GM23248 (cell line): ENCODE data around the gene CCDC74B. TPM values are rescaled to one million over a fixed set of nuclear protein-coding genes. Genes with fewer than 3 reads are reported as not detected.

ENCODE experiments used
- DNase-seq: peaks from one replicate; pipeline ENCODE4 v3.0.0-alpha.2; 2015
- H2AFZ ChIP-seq: fragments of 200-600 bp; sonication (generic); 2 replicates; pipeline ENCODE4 v1.6.1; 2016; ENCODE audit warnings: antibody characterized with exemption
- H3F3A ChIP-seq: fragments of 200-600 bp; sonication (generic); 2 replicates; pipeline ENCODE4 v1.6.1; 2016; ENCODE audit warnings: mild to moderate bottlenecking, antibody characterized with exemption, mixed run types; ENCODE audit not compliant: insufficient read depth
- H3K27ac ChIP-seq: fragments of 200-600 bp; sonication (generic); 2 replicates; pipeline ENCODE4 v1.5.1; 2016; ENCODE audit warnings: mild to moderate bottlenecking
- H3K27me3 ChIP-seq: fragments of 200-600 bp; sonication (generic); replicated peaks from 2 replicates; pipeline ENCODE4 v1.6.1; 2016; ENCODE audit warnings: mild to moderate bottlenecking; ENCODE audit not compliant: insufficient read depth
- H3K36me3 ChIP-seq: fragments of 200-600 bp; sonication (generic); 2 replicates; pipeline ENCODE4 v1.6.1; 2016; ENCODE audit warnings: low read depth, mild to moderate bottlenecking
- H3K4me1 ChIP-seq: fragments of 200-600 bp; sonication (generic); 2 replicates; pipeline ENCODE4 v1.6.1; 2016; ENCODE audit warnings: mild to moderate bottlenecking; ENCODE audit not compliant: insufficient read depth
- H3K4me2 ChIP-seq: fragments of 200-600 bp; sonication (generic); one replicate; pipeline ENCODE4 v1.6.1; 2016; ENCODE audit warnings: mild to moderate bottlenecking; ENCODE audit not compliant: unreplicated experiment
- H3K4me3 ChIP-seq: fragments of 200-600 bp; sonication (generic); 2 replicates; pipeline ENCODE4 v1.5.1; 2016; ENCODE audit warnings: mild to moderate bottlenecking
- H3K79me2 ChIP-seq: fragments of 200-600 bp; sonication (generic); 2 replicates; pipeline ENCODE4 v1.6.1; 2016; ENCODE audit warnings: mild to moderate bottlenecking; ENCODE audit not compliant: insufficient read depth
- H3K9ac ChIP-seq: fragments of 200-600 bp; sonication (generic); 2 replicates; pipeline ENCODE4 v1.6.1; 2016; ENCODE audit warnings: mild to moderate bottlenecking
- H3K9me2 ChIP-seq: fragments of 200-600 bp; sonication (generic); 2 replicates; pipeline ENCODE4 v1.6.1; 2016; ENCODE audit warnings: mixed run types, mild to moderate bottlenecking, moderate library complexity; ENCODE audit not compliant: insufficient read depth
- H3K9me3 ChIP-seq: fragments of 200-600 bp; sonication (generic); one replicate; pipeline ENCODE4 v1.6.1; 2017; ENCODE audit warnings: low read depth
- H4K20me1 ChIP-seq: fragments of 200-600 bp; sonication (generic); 2 replicates; pipeline ENCODE4 v1.6.0; 2016; ENCODE audit not compliant: insufficient read depth
- EZH2 ChIP-seq: fragments of 200-600 bp; sonication (generic); IDR thresholded peaks from 2 replicates; pipeline ENCODE4 v1.6.1; 2018; ENCODE audit warnings: antibody characterized with exemption, mild to moderate bottlenecking; ENCODE audit not compliant: insufficient read depth, poor library complexity, severe bottlenecking
- EZH2phosphoT487 ChIP-seq: fragments of 200-600 bp; sonication (generic); IDR thresholded peaks from 2 replicates; pipeline ENCODE4 v1.6.1; 2018; ENCODE audit warnings: antibody characterized with exemption, moderate library complexity, mild to moderate bottlenecking, low read depth; ENCODE audit not compliant: insufficient read depth
- WGBS, 2 experiments: methylation state at CpG; one replicate each; pipeline ENCODE4 v1.1.6; 2015 to 2017; ENCODE audit warnings: low lambda C conversion rate in 2 of 2, low coverage in 1 of 2; ENCODE audit errors: missing lambda C conversion rate in 2 of 2; 5-methylcytosine and 5-hydroxymethylcytosine counted together
- in situ Hi-C: fragments of 300-500 bp; cut with MboI; formaldehyde crosslinking; loops from 2 replicates; pipeline ENCODE4 v1.15.0; 2020
- polyA plus RNA-seq: library from polyadenylated mRNA; unstranded; fragments of >200 nt; fragmentation: Nextera tagmentation; extraction: Ambion mirVana; gene quantifications from 2 replicates; pipeline ENCODE4 v1.2.1, GENCODE V29; 2016
- total RNA-seq: library from RNA; depleted of rRNA; stranded (reverse); fragments of >200 nt; shearing (Covaris generic); gene quantifications from 2 replicates; pipeline ENCODE4 v1.2.3, GENCODE V29; 2014

Gene CCDC74B
- total and polyA plus RNA-seq, 2 experiments from 2014 or later = 10.8 to 10.9 TPM

GRCh38 chr2:130187268-130187667 lies 42.4 kb upstream of the CCDC74B start:
- H3K36me3 ChIP-seq = no peaks in the 10 kb centered on the region
- peaks cover 41% of the 10 kb centered on the region for H3K79me2 ChIP-seq
- H3K9ac ChIP-seq = no peak overlapping the region
- no peak for DNase-seq
- WGBS, 2 experiments = 56 to 70% methylated on average over 5 to 7 of the region's 8 CpGs
- H3K4me3 ChIP-seq = no peak overlapping the region
- H3K9me3 ChIP-seq = no peaks in the 10 kb centered on the region
- no peaks in the 10 kb centered on the region for H3F3A ChIP-seq
- H3K9me2 ChIP-seq = no peaks in the 10 kb centered on the region
- no peaks in the 10 kb centered on the region for H4K20me1 ChIP-seq
- H3K4me2 ChIP-seq = no peak overlapping the region
- no peaks in the 10 kb centered on the region for H3K27me3 ChIP-seq
- 0 out of 2 replicates have a peak, but pooled peaks cover 3% of the 10 kb centered on the region for H3K4me1 ChIP-seq
- in situ Hi-C loops = loop anchor here (10.0 kb wide), 1 partner anchor 148 kb away; no protein-coding TSS in a partner anchor
- H3K27ac ChIP-seq = no peak overlapping the region
- TF ChIP-seq EZH2phosphoT487 (no peak), EZH2 (no peak)
- H2AFZ ChIP-seq = no peak overlapping the region

DNA sequence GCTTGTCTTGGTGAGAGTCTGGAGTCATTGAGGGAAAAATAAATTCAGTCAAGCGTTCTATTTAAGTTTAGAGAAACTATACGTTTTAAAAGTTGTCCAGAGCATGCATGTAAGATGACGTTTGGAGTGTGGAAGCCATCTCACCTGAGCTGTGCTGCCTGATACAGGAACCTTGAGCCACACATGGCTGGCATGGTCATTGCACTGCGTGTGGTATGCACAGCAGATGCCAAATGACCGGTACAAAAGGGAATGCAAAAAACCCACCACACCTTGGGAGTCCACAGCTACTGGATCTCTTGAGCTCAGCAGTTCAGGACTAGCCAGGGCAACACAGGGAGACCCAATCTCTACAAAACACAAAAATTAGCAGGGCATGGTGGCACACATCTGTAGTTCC lies 41.5 kb upstream of the CCDC74B start:
- Histone ChIP-seq H3K9me2 (no peaks in the 10 kb centered on the region), H3K27ac (no peak overlapping the region), H3K4me2 (no peak overlapping the region), H3K4me1 (0 out of 2 replicates have a peak, but pooled peaks cover 3% of the 10 kb centered on the region), H2AFZ (no peak overlapping the region), H3F3A (no peaks in the 10 kb centered on the region), H3K4me3 (no peak overlapping the region), H3K9ac (no peak overlapping the region), H3K36me3 (no peaks in the 10 kb centered on the region), H3K27me3 (no peaks in the 10 kb centered on the region), H3K79me2 (peaks cover 46% of the 10 kb centered on the region), H4K20me1 (no peaks in the 10 kb centered on the region), H3K9me3 (no peaks in the 10 kb centered on the region)
- DNase-seq = peak; percentile 13
- TF ChIP-seq EZH2 = no peak
- TF ChIP-seq EZH2phosphoT487 = no peak
- WGBS, 2 experiments = 77 to 80% methylated on average over 5 of the region's 5 CpGs
- in situ Hi-C loops = loop anchor here (10.0 kb wide), 1 partner anchor 148 kb away; no protein-coding TSS in a partner anchor

- no peaks in the 10 kb centered on the region for H4K20me1 ChIP-seq
- DNase-seq = no peak
Measured at GRCh38 chr2:130185896-130186295, 41.0 kb upstream of the CCDC74B start.

DNA sequence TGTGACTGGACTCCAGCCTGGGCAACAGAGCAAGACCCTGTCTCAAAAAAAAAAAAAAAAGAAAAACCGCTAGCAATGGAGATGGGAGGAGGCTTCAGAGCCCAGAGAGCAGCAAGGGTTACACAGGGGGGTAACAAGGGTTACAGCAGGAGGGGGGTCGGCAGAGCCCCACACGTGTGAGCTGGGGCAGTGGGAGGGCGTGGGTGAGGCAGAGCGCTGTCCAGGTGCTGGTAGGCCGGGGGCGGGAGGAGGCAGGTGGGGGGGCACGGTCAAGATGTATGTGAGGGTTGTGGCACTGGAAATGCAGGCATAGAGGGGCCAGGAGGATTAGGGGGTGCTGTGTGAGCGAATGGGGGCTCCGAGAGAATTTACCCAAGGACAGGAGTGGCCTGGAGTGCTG lies 40.5 kb upstream of the CCDC74B start:
- in situ Hi-C loops = loop anchor here (10.0 kb wide), 1 partner anchor 149 kb away; no protein-coding TSS in a partner anchor
- DNase-seq = no peak
- Histone ChIP-seq H3K4me3 (no peak overlapping the region), H4K20me1 (no peaks in the 10 kb centered on the region), H3K36me3 (no peaks in the 10 kb centered on the region), H3K9me2 (no peaks in the 10 kb centered on the region), H3K79me2 (peaks cover 55% of the 10 kb centered on the region), H3F3A (no peaks in the 10 kb centered on the region), H3K9ac (no peak overlapping the region), H3K27ac (no peak overlapping the region), H2AFZ (no peak overlapping the region), H3K4me1 (peaks cover 5% of the 10 kb centered on the region), H3K9me3 (no peaks in the 10 kb centered on the region), H3K4me2 (no peak overlapping the region), H3K27me3 (no peaks in the 10 kb centered on the region)
- 79 to 85% methylated on average over 6 to 10 of the region's 10 CpGs for WGBS, 2 experiments
- no peak for TF ChIP-seq EZH2phosphoT487

More at GRCh38 chr2:130185896-130186295, 41.0 kb upstream of the CCDC74B start:
- no peak overlapping the region for H3K27ac ChIP-seq
- peaks cover 51% of the 10 kb centered on the region for H3K79me2 ChIP-seq
- H2AFZ ChIP-seq = no peak overlapping the region
- 0 out of 2 replicates have a peak, but pooled peaks cover 3% of the 10 kb centered on the region for H3K4me1 ChIP-seq
- 79 to 80% methylated on average over 3 to 4 of the region's 4 CpGs for WGBS, 2 experiments
- H3K9ac ChIP-seq = no peak overlapping the region
- TF ChIP-seq EZH2phosphoT487 = no peak
- TF ChIP-seq EZH2 = no peak
- H3K4me3 ChIP-seq = no peak overlapping the region
- in situ Hi-C loops = loop anchor here (10.0 kb wide), 1 partner anchor 149 kb away; no protein-coding TSS in a partner anchor
- H3K36me3 ChIP-seq = no peaks in the 10 kb centered on the region
- no peaks in the 10 kb centered on the region for H3K27me3 ChIP-seq
- no peaks in the 10 kb centered on the region for H3K9me3 ChIP-seq
- H3K9me2 ChIP-seq = no peaks in the 10 kb centered on the region
- H3F3A ChIP-seq = no peaks in the 10 kb centered on the region
- no peak overlapping the region for H3K4me2 ChIP-seq
